Measurements from ENCODE around the gene H2AZ2.

Gene H2AZ2

DNA sequence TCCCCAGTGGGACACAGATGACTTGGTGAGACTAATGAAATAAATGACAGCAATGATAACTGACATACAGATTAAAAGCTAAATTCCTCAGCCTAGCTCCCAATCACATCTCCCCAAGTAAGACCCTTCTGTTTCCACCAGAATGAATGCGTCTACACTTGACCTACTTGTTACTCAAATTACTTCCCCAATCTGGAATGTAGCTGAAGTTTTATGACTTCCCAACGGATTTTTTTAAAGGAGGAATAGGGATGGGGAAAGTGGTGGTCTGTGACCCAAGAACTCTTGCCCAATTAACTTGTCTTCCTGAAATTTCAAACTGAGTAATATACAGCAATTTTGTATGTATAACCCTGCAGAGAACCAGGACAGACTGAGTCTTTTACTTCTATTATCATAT is 9.1 kb downstream of the H2AZ2 start:
- TF ChIP-seq, protein P1, sequence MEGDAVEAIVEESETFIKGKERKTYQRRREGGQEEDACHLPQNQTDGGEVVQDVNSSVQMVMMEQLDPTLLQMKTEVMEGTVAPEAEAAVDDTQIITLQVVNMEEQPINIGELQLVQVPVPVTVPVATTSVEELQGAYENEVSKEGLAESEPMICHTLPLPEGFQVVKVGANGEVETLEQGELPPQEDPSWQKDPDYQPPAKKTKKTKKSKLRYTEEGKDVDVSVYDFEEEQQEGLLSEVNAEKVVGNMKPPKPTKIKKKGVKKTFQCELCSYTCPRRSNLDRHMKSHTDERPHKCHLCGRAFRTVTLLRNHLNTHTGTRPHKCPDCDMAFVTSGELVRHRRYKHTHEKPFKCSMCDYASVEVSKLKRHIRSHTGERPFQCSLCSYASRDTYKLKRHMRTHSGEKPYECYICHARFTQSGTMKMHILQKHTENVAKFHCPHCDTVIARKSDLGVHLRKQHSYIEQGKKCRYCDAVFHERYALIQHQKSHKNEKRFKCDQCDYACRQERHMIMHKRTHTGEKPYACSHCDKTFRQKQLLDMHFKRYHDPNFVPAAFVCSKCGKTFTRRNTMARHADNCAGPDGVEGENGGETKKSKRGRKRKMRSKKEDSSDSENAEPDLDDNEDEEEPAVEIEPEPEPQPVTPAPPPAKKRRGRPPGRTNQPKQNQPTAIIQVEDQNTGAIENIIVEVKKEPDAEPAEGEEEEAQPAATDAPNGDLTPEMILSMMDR (IDR thresholded peaks at IDR 0.05; ENCODE audit: insufficient read depth, low read length, missing control alignments) = no peak
- no peak for DNase-seq (ENCODE audit: low read depth, low spot score)
- ChIA-PET CTCF (interaction anchor here (1.1 to 1.5 kb wide), 3 partner anchors 8 to 11 kb away, joined by 4 to 5 read pairs (median 4); partner anchors contain the start of gene H2AZ2), POLR2A (no interaction called here)
- H3K4me3 ChIP-seq (ENCODE audit: low read depth, low read length) = no peak overlapping the region

DNA sequence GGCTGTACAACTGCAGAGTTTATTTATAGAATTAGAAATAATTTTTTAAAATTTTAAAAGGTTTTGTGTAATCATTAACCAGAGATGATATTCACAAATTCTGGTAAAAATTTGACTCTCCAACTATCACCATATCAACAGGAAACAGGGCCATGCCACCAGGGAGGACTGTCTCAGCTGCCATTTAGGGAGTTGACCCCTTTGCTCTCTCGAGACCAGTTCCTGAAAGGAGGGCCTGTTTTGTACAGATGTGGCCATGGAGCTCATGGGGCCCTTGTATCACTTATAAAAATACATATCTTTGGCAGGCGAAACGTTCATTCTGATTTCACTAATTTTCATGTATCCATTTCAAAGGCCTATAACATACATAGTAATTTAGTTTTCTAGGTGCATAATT is 20.3 kb downstream of the H2AZ2 start:
- CTCF ChIA-PET = interaction anchor here (1.1 to 1.6 kb wide), 3 partner anchors 17 to 243 kb away, joined by 3 to 7 read pairs (median 3); no protein-coding TSS in a partner anchor
- DNase-seq (ENCODE audit: low read depth, low spot score) = no peak
- no peak overlapping the region for H3K4me3 ChIP-seq (ENCODE audit: low read depth, low read length)
- POLR2A ChIA-PET = no interaction called here
- TF ChIP-seq, protein P1 (IDR thresholded peaks at IDR 0.05; ENCODE audit: insufficient read depth, low read length, missing control alignments) = no peak

DNA sequence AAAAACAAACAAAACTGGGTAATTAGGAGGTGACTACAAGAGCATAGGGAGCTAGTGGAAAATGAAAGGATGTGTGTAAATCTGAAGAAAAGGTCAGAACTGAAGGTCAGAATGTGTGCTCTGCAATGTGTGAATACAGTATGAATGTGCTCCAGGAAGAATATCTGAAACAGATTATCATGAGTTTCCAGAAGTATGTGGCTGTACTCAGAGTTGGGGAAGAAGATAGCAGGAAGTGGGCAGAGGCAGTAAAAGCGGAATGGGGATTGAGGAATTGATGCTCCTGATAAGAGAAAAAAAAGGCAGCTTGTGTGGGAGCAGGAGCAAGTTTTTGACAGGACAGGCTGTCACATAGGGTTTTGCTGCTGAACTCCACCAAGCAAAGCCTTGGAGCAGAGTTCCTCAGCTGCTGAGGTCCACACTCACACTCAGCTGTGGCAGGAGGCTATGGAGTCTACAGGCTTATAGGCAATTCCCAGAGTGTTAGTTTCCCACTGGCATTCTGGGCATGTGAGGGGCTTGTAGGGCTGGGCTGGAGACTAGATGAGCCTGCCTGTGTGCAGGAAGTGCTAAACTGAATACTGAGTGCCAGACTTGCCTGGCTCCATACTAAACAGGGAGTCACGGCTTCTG is 22.9 kb downstream of the H2AZ2 start:
- TF ChIP-seq, protein P1 (IDR thresholded peaks at IDR 0.05; ENCODE audit: insufficient read depth, low read length, missing control alignments) = no peak
- CTCF ChIA-PET = interaction anchor here (0.6 to 3.6 kb wide), 5 partner anchors 10 to 311 kb away, joined by 3 to 11 read pairs (median 3); no protein-coding TSS in a partner anchor
- no peak for DNase-seq (ENCODE audit: low read depth, low spot score)
- no peak overlapping the region for H3K4me3 ChIP-seq (ENCODE audit: low read depth, low read length)
- POLR2A ChIA-PET = interaction anchor here (1.6 kb wide), 1 partner anchor 21 kb away, joined by 4 read pairs; no protein-coding TSS in a partner anchor

DNA sequence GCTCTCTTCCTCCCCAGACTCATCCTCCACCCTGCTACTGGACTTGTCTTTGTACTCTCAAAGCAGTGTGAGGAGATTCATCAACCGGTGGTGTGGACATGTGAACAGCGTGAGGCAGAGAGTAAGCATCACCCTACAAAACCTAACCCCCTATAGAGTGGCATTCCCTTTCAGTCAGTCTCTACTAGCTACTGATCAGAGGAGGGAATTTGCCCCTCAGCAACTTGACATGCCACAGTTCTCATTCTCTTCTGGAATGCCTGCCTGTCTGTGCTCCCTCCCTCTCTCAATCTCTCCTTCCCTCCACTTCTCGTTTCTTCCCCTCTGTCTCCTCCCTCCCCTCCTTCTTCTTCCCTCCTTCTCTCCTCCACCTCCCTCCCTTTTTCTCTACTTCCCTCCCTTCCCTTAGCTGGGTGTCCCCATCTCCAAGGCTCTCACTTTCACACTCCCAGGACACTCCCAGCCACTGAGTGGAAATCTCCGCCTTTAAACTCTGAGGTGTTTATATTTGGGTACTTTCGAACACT is 24.6 kb downstream of the H2AZ2 start:
- DNase-seq (ENCODE audit: low read depth, low spot score) = no peak

DNA sequence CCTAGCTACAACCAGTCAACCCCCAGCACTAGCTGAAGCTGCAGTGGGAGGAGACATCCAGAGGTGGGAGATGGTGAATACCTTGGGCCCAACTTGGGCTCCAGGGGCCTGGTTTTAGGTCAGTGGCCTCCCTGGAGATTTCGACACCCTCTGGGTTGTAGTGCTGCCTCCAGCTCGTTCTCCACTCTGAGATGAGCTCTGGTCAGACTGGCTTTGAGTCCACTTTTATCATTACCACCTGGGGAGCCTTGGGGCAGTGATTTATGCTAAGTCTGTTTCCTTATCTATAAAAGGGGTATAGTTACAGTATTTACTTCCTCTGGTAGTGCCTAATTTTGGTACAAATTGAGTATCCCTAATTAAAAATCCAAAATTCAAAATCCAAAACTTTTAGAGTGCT is 28.6 kb downstream of the H2AZ2 start:
- no peak for DNase-seq (ENCODE audit: low read depth, low spot score)
- CTCF ChIA-PET = interaction anchor here (0.5 to 1.0 kb wide), 2 partner anchors 231 to 1343 kb away, joined by 3 read pairs; no protein-coding TSS in a partner anchor

More for the DNA sequence above, 24.6 kb downstream of the H2AZ2 start:
- ChIA-PET CTCF (interaction anchor here (3.6 kb wide), 1 partner anchor 24 kb away, joined by 11 read pairs; no protein-coding TSS in a partner anchor), POLR2A (interaction anchor here (1.6 kb wide), 1 partner anchor 20 kb away, joined by 4 read pairs; no protein-coding TSS in a partner anchor)
- TF ChIP-seq, protein P1 (IDR thresholded peaks at IDR 0.05; ENCODE audit: insufficient read depth, low read length, missing control alignments) = no peak
- H3K4me3 ChIP-seq (ENCODE audit: low read depth, low read length) = no peak overlapping the region

DNA sequence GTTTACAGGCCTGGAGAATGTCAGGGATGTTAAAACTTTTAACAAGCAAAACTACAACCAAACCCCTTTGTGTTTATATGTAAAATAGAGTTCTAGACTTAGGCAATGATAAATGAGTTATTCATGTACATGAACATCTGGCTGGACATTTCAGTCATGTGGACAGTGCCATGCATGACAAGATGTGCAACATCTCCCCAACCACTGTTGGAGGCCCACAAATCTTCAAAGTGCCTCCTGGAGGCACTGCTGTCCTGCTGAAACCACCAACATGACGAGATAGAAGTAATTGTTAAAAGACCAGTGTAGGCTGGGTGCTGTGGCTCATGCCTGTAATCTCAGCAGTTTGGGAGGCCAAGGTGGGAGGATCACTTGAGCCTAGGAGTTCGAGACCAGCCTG is 33.0 kb downstream of the H2AZ2 start:
- no peak overlapping the region for H3K4me3 ChIP-seq (ENCODE audit: low read depth, low read length)
- ChIA-PET POLR2A (interaction anchor here (0.6 kb wide), 1 partner anchor 15 kb away, joined by 3 read pairs; no protein-coding TSS in a partner anchor), CTCF (no interaction called here)
- DNase-seq (ENCODE audit: low read depth, low spot score) = no peak
- TF ChIP-seq, protein P1 (IDR thresholded peaks at IDR 0.05; ENCODE audit: insufficient read depth, low read length, missing control alignments) = no peak

More for the DNA sequence above, 28.6 kb downstream of the H2AZ2 start:
- POLR2A ChIA-PET = no interaction called here
- no peak overlapping the region for H3K4me3 ChIP-seq (ENCODE audit: low read depth, low read length)
- TF ChIP-seq, protein P1 (IDR thresholded peaks at IDR 0.05; ENCODE audit: insufficient read depth, low read length, missing control alignments) = no peak
